Activated T-helper 2 cell treated with anti-CD3 and anti-CD28 coated beads, Interferon-gamma antibody, Interleukin-2, Interleukin-4, amounts not matched to agents 10 μg/mL and 5 μg/mL and 100 μg/mL, durations not matched to agents 14 hours and 24 hours and 36 hours (primary cell): ENCODE results near the gene PARP1. TPM values are rescaled to one million over a fixed set of nuclear protein-coding genes. Genes with fewer than 3 reads are reported as not detected.

Experiments
- DNase-seq: peaks from one replicate; pipeline ENCODE4 v3.0.0; 2021; ENCODE audit warnings: low spot score
- H3K27ac Mint-ChIP-seq: one replicate; pipeline ENCODE4 v1.8.0; 2021; ENCODE audit warnings: mixed read lengths
- H3K27me3 Mint-ChIP-seq: one replicate; pipeline ENCODE4 v1.8.0; 2021; ENCODE audit warnings: low read depth, mixed read lengths
- H3K36me3 Mint-ChIP-seq: one replicate; pipeline ENCODE4 v1.8.0; 2021; ENCODE audit warnings: low read depth, mixed read lengths
- H3K4me1 Mint-ChIP-seq: one replicate; pipeline ENCODE4 v1.8.0; 2021; ENCODE audit warnings: low read depth, mixed read lengths
- H3K4me3 Mint-ChIP-seq: one replicate; pipeline ENCODE4 v1.8.0; 2021; ENCODE audit warnings: low read depth, mild to moderate bottlenecking, moderate library complexity, mixed read lengths
- H3K9me3 Mint-ChIP-seq: one replicate; pipeline ENCODE4 v1.8.0; 2021; ENCODE audit warnings: mixed read lengths
- intact Hi-C: fragments of 100-400 bp; cut with micrococcal nuclease; formaldehyde crosslinking; loops from one replicate; pipeline ENCODE4 v1.15.1; 2023
- total RNA-seq: library from RNA; stranded (reverse); gene quantifications from 2 replicates; pipeline ENCODE4 v1.2.3, GENCODE V29; 2022

PARP1 gene
- total RNA-seq, 1 donor from 2014 or later = 194 TPM

GRCh38 chr1:226425431-226426031 lies 17.6 kb upstream of the PARP1 start:
- H3K27me3 Mint-ChIP-seq = peaks cover 5% of the 10 kb centered on the region
- H3K36me3 Mint-ChIP-seq = no peaks in the 10 kb centered on the region
- H3K4me1 Mint-ChIP-seq = peaks cover 7% of the 10 kb centered on the region
- intact Hi-C loops = loop anchor here (2.0 kb wide), 1 partner anchor 183 kb away; no protein-coding TSS in a partner anchor
- no peaks in the 10 kb centered on the region for H3K9me3 Mint-ChIP-seq
- peak overlapping the region; percentile 70 for H3K4me3 Mint-ChIP-seq
- DNase-seq = no peak
- H3K27ac Mint-ChIP-seq = no peak overlapping the region

GRCh38 chr1:226425004-226425378 lies 17.1 kb upstream of the PARP1 start:
- Mint-ChIP-seq H3K27ac (no peak overlapping the region), H3K36me3 (no peaks in the 10 kb centered on the region), H3K4me1 (peaks cover 7% of the 10 kb centered on the region), H3K27me3 (peaks cover 5% of the 10 kb centered on the region), H3K9me3 (no peaks in the 10 kb centered on the region), H3K4me3 (no peak overlapping the region)
- no peak for DNase-seq
- intact Hi-C loops = loop anchor here (2.0 kb wide), 1 partner anchor 184 kb away; no protein-coding TSS in a partner anchor

DNA sequence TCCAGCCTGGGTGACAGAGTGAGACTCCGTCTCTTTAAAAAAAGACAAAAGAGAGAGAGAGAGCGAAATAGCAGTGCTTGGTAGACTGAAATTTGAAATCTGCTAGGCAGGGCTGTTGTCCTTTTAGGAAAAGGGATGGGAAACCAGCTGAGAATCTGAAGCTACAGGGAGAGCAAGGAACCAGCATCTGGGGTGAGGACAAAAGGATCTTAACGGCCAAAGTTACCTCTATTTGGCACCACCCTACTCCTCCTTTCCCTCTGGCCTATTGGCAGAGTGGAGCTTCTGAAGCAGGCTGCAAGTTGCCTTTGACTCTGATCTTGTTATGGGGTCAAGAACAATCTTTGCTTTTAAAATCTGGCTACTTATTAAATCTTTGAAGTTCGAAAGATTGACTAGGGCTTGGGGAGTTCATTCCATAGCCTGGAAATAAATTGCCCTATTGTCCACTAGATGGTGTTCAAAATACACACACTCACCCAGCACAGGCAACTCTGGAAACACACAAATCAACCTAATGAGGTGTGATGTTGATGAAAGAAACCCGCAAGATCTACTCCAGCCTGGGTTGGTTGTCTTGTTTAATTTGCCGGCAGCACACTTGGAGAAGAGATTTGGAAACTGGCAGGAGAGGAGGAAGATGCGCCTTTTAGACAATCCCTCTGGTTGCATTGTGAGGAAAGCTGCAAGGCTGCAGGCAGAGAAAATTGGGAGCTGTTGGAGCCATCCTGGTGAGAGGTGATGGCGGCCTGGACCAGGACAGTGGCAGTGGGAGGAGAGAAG lies 16.5 kb upstream of the PARP1 start:
- H3K4me3 Mint-ChIP-seq = no peak overlapping the region
- no peaks in the 10 kb centered on the region for H3K9me3 Mint-ChIP-seq
- DNase-seq = no peak
- H3K4me1 Mint-ChIP-seq = peaks cover 7% of the 10 kb centered on the region
- H3K36me3 Mint-ChIP-seq = no peaks in the 10 kb centered on the region
- no peak overlapping the region for H3K27ac Mint-ChIP-seq
- intact Hi-C loops = loop anchor here (2.0 kb wide), 1 partner anchor 184 kb away; no protein-coding TSS in a partner anchor
- H3K27me3 Mint-ChIP-seq = peaks cover 5% of the 10 kb centered on the region

GRCh38 chr1:226422478-226422877 lies 14.6 kb upstream of the PARP1 start:
- no peak overlapping the region for H3K4me3 Mint-ChIP-seq
- no peaks in the 10 kb centered on the region for H3K9me3 Mint-ChIP-seq
- peaks cover 7% of the 10 kb centered on the region for H3K4me1 Mint-ChIP-seq
- no peak overlapping the region for H3K27ac Mint-ChIP-seq
- intact Hi-C loops = no loop called here
- H3K36me3 Mint-ChIP-seq = no peaks in the 10 kb centered on the region
- peaks cover 7% of the 10 kb centered on the region for H3K27me3 Mint-ChIP-seq
- DNase-seq = no peak

DNA sequence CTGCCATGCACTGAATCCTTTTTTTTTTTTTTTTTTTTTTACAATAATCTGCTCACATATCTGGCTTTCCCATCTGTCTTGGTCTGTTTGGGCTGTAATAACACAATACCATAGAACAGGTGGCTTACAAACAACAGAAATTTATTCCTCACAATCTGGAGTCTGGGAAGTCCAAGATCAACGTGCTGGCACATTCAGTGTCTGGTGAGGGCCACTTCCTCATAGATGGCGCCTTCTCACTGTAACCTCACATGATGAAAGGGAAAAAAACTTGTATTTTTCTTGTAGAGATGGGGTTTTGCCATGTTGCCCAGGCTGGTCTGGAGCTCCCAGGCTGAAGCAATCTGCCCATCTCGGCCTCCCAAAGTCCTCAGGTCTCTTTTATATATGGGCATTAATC lies 13.0 kb upstream of the PARP1 start:
- DNase-seq = no peak
- Mint-ChIP-seq H3K27me3 (peaks cover 12% of the 10 kb centered on the region), H3K9me3 (no peaks in the 10 kb centered on the region), H3K27ac (no peak overlapping the region), H3K4me1 (peaks cover 7% of the 10 kb centered on the region), H3K36me3 (no peaks in the 10 kb centered on the region), H3K4me3 (no peak overlapping the region)
- intact Hi-C loops = no loop called here

DNA sequence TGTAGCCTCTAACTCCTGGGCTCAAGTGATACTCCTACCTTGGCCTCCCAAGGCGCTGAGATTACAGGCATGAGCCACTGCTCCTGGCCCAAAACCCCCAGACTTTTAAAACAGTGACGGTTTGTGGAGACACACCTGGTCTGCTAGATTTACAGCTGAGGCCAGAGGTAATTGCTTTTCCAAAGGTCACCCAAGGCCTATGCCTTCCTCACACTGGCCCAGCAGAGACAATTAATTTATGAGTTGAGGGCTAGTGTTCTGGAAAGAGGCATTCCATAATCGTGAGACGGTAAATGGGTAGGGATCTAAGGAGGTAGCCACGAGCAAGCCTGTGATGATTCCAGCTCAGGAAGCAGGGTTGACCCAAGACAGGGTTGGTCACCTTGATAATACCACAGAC lies 12.4 kb upstream of the PARP1 start:
- intact Hi-C loops = no loop called here
- Mint-ChIP-seq H3K36me3 (no peaks in the 10 kb centered on the region), H3K27ac (no peak overlapping the region)

DNA sequence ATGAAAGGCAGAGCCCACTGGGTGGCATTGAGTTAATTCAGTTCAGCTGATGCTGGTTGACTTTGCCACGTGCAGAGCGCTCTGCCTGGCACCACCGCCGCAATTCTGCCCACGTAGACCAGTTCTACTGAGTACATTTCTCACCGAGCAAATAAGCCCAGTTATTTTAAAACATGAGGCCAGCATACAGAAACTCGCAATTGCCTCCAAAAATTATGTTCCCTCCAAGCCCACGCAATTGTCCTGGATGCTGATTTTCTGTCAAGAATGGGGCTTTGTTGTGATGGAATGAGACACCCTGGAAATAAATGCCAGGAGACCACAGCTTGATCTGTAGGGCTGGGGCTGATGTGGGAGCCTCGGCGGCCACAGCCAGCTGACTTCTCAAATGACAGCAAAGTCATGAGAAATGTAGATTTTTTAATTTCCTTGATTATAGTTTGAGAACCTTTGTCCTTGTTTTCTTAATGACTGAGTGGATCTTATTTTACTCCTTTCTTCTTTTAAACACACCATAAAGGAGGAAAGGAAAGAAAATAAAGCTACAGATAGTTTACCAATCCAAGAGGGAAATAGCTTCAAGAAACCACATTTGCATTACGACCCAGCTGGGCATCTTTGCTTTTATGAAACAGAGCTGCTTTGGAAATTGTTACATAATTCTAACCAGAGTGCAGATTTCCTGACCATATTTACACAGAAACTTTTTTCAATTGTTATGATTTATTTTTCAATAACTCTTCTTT lies 11.6 kb upstream of the PARP1 start:
- Mint-ChIP-seq H3K36me3 (no peaks in the 10 kb centered on the region), H3K9me3 (no peaks in the 10 kb centered on the region), H3K27ac (no peak overlapping the region), H3K27me3 (peaks cover 12% of the 10 kb centered on the region), H3K4me3 (no peak overlapping the region), H3K4me1 (peaks cover 2% of the 10 kb centered on the region)
- no peak for DNase-seq
- intact Hi-C loops = no loop called here

More for the DNA sequence above, 12.4 kb upstream of the PARP1 start:
- Mint-ChIP-seq H3K27me3 (peaks cover 12% of the 10 kb centered on the region), H3K9me3 (no peaks in the 10 kb centered on the region), H3K4me3 (no peak overlapping the region), H3K4me1 (peaks cover 2% of the 10 kb centered on the region)
- no peak for DNase-seq

- Mint-ChIP-seq H3K27ac (no peak overlapping the region), H3K4me3 (no peak overlapping the region), H3K4me1 (no peaks in the 10 kb centered on the region), H3K36me3 (no peaks in the 10 kb centered on the region), H3K27me3 (peaks cover 19% of the 10 kb centered on the region), H3K9me3 (no peaks in the 10 kb centered on the region)
- no peak for DNase-seq
- intact Hi-C loops = no loop called here
Observed at GRCh38 chr1:226417830-226418546, 10.1 kb upstream of the PARP1 start.

DNA sequence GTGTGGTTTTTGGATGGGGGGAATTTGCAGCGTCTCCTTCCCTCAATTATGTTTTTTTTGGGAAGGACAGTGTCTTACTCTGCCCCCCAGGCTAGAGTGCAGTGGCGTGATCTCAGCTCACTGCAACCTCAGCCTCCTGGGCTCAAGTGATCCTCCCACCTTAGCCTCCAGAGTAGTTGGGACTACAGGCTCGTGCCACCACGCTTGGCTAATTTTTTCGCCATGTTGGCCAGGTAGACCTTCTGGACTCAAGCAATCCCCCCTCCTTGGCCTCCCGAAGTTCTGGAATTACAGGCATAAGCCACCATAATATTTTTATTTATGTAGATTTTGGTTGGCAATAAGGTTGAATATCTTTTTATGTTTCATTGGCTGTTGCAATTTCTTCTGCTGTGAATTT lies 9.5 kb upstream of the PARP1 start:
- H3K36me3 Mint-ChIP-seq = no peaks in the 10 kb centered on the region
- no peak overlapping the region for H3K27ac Mint-ChIP-seq
- H3K4me3 Mint-ChIP-seq = no peak overlapping the region
- no peaks in the 10 kb centered on the region for H3K4me1 Mint-ChIP-seq
- peaks cover 22% of the 10 kb centered on the region for H3K27me3 Mint-ChIP-seq
- no peak for DNase-seq
- no peaks in the 10 kb centered on the region for H3K9me3 Mint-ChIP-seq
- intact Hi-C loops = no loop called here

DNA sequence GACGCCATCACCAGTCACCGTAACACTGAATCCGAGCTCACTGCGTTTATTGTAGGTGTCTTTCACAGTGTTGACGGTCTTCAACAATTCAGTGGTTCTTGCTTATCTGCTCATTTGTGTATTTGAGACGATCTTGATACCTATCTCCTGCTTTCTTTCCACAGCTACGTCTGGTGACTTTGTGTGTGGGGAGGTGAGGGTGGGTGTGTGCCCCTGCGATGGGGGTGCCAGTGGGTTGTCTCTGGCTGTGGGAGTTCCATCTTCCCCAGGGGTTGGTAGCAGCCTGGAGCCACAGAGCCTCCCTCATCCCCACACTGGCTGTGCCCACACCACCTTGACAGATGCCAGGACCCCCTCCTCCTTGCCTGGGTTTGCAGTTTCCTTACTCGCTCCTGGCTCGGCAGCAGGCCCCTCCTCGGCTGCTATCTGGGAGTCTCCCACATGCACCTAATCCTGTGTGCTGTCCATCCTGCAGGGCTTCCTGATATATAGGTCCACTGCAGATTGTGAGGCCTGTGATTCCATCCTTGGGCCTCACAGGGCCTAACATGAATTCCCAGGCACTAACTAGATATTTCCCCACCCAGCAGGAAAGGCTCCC lies 6.3 kb upstream of the PARP1 start:
- peaks cover 17% of the 10 kb centered on the region for H3K27me3 Mint-ChIP-seq
- no peaks in the 10 kb centered on the region for H3K9me3 Mint-ChIP-seq
- no peaks in the 10 kb centered on the region for H3K4me1 Mint-ChIP-seq
- no peaks in the 10 kb centered on the region for H3K36me3 Mint-ChIP-seq
- DNase-seq = no peak
- H3K27ac Mint-ChIP-seq = no peak overlapping the region
- intact Hi-C loops = no loop called here
- H3K4me3 Mint-ChIP-seq = no peak overlapping the region

GRCh38 chr1:226411619-226412018 lies 3.7 kb upstream of the PARP1 start:
- H3K27me3 Mint-ChIP-seq = peaks cover 15% of the 10 kb centered on the region
- peaks cover 2% of the 10 kb centered on the region for H3K4me1 Mint-ChIP-seq
- no peak for DNase-seq
- H3K9me3 Mint-ChIP-seq = no peaks in the 10 kb centered on the region
- intact Hi-C loops = no loop called here
- no peak overlapping the region for H3K27ac Mint-ChIP-seq
- peaks cover 4% of the 10 kb centered on the region for H3K36me3 Mint-ChIP-seq
- no peak overlapping the region for H3K4me3 Mint-ChIP-seq

DNA sequence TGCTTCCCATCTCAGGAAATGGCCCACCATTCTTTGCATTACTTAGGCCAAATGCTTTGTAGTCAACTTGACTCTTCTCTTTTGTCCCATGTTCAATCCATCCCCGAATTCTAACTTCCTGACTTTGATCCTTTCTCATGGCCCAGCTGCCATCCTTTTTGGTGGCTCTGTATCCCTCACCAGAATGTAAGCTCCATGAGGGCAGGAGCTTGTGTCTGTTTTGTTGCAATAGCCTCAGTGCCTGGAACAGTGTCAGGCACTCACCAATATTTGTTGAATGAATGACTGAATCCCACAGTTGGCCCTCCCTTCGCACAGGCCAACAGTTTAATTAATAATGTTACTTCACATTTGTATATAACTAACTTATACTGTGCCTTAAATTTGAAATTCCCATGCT lies 3.1 kb upstream of the PARP1 start:
- Mint-ChIP-seq H3K4me1 (peaks cover 8% of the 10 kb centered on the region), H3K9me3 (no peaks in the 10 kb centered on the region), H3K27ac (no peak overlapping the region), H3K27me3 (peaks cover 10% of the 10 kb centered on the region), H3K4me3 (no peak overlapping the region), H3K36me3 (peaks cover 10% of the 10 kb centered on the region)
- intact Hi-C loops = no loop called here
- DNase-seq = no peak
